PC-3 (cell line): ENCODE measurements around the gene WDR87.

Source experiments
- EZH2phosphoT487 ChIP-seq: fragments of 300-600 bp; sonication (generic); IDR thresholded peaks from 2 replicates; pipeline ENCODE4 v1.6.1; 2018; ENCODE audit warnings: mild to moderate bottlenecking, antibody characterized with exemption, low read length, borderline replicate concordance
- TF ChIP-seq, protein P1 (sequence below): fragments of 300-600 bp; sonication (generic); conservative IDR thresholded peaks from 2 replicates; pipeline ENCODE4 v1.5.1; 2017; ENCODE audit warnings: antibody characterized with exemption, low read depth, mild to moderate bottlenecking, low read length

DNA sequence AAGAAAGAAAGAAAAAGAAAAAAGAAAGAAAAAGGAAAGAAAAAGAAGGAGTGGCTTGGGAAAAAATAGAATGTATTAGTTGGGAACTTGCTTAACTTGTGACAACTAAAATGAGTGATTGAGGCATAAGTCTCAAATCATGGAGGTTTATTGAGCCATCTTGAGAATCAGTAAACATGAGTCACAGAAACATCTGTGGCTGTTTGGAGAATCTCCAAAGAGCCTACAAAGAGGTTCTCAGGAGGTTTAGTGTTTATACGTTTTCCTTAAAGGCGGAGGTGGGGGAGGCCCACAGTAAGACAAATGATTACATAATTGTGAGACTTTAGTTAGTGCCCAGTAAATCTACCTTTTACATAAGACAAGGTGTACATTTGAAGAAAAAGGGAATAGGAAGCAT is 38.6 kb downstream of the WDR87 start:
- no peak for TF ChIP-seq EZH2phosphoT487
- TF ChIP-seq, protein P1, sequence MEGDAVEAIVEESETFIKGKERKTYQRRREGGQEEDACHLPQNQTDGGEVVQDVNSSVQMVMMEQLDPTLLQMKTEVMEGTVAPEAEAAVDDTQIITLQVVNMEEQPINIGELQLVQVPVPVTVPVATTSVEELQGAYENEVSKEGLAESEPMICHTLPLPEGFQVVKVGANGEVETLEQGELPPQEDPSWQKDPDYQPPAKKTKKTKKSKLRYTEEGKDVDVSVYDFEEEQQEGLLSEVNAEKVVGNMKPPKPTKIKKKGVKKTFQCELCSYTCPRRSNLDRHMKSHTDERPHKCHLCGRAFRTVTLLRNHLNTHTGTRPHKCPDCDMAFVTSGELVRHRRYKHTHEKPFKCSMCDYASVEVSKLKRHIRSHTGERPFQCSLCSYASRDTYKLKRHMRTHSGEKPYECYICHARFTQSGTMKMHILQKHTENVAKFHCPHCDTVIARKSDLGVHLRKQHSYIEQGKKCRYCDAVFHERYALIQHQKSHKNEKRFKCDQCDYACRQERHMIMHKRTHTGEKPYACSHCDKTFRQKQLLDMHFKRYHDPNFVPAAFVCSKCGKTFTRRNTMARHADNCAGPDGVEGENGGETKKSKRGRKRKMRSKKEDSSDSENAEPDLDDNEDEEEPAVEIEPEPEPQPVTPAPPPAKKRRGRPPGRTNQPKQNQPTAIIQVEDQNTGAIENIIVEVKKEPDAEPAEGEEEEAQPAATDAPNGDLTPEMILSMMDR = no peak
